Middle frontal gyrus (tissue), 1 donor: ENCODE results near the gene PPOX.

Source experiments
- DNase-seq: peaks from one replicate; pipeline ENCODE4 v3.0.0-alpha.2; 2015; ENCODE audit warnings: low spot score; ENCODE audit errors: extremely low spot score

Gene PPOX

GRCh38 chr1:161165742-161166668 is at the start of gene PPOX:
Gene PPOX (plus strand): TSS chr1:161166426. CDS start chr1:161166848, 422 bp downstream.
- DNase-seq = peak; percentile 99

- peak; percentile 79 for DNase-seq
These were observed 48.3 kb upstream of the PPOX start, which contains the start of the genes NIT1 and PFDN2 for GRCh38 chr1:161117759-161118581. Gene NIT1 (plus strand): TSS chr1:161118105. CDS start chr1:161118177, 72 bp downstream. Gene PFDN2 (minus strand): TSS chr1:161118037. CDS start chr1:161118026, 11 bp downstream.

GRCh38 chr1:161119092-161119903 is 46.9 kb upstream of the PPOX start:
- no peak for DNase-seq

- DNase-seq = no peak
These were observed 45.1 kb upstream of the PPOX start for GRCh38 chr1:161121042-161121650.

GRCh38 chr1:161121834-161122233 is 44.4 kb upstream of the PPOX start:
- DNase-seq = no peak

- no peak for DNase-seq
These were observed 43.3 kb upstream of the PPOX start for GRCh38 chr1:161122967-161123366.

- DNase-seq = no peak
These were observed 38.6 kb upstream of the PPOX start for GRCh38 chr1:161127649-161128048.

GRCh38 chr1:161128591-161129420 is 37.4 kb upstream of the PPOX start:
- no peak for DNase-seq

- DNase-seq = no peak
These were observed 36.0 kb upstream of the PPOX start for GRCh38 chr1:161130266-161130665.

- no peak for DNase-seq
These were observed 34.5 kb upstream of the PPOX start for GRCh38 chr1:161131523-161132409.

- DNase-seq = peak; percentile 92
These were observed 33.6 kb upstream of the PPOX start, which contains the start of gene DEDD for GRCh38 chr1:161132410-161133219. Gene DEDD (minus strand): TSS chr1:161132667. CDS start chr1:161124462, 8,205 bp downstream.

GRCh38 chr1:161133220-161133740 is 32.9 kb upstream of the PPOX start:
- no peak for DNase-seq

GRCh38 chr1:161137881-161138280 is 28.3 kb upstream of the PPOX start:
- DNase-seq = no peak

- no peak for DNase-seq
These were observed 27.8 kb upstream of the PPOX start for GRCh38 chr1:161138431-161138830.

- no peak for DNase-seq
These were observed 26.5 kb upstream of the PPOX start for GRCh38 chr1:161139766-161140165.

- DNase-seq = no peak
These were observed 25.3 kb upstream of the PPOX start for GRCh38 chr1:161140755-161141400.

- no peak for DNase-seq
These were observed 20.4 kb upstream of the PPOX start for GRCh38 chr1:161145832-161146231.
